CD14-positive monocyte (primary cell): ENCODE measurements around the gene ID1. TPM values are rescaled to one million over a fixed set of nuclear protein-coding genes. Genes with fewer than 3 reads are reported as not detected.

ENCODE experiments used
- DNase-seq, 3 donors: peaks; one replicate each; pipeline ENCODE4 v3.0.0-alpha.2; 2011 to 2022
- H2AFZ ChIP-seq: 2 replicates; pipeline ENCODE4 v1.6.0; 2012; ENCODE audit warnings: mild to moderate bottlenecking, low read depth, low read length, inconsistent platforms; ENCODE audit not compliant: insufficient read depth, poor library complexity, severe bottlenecking
- H3K27ac ChIP-seq, 2 donors: 1 replicate in 1 of 2; 2 replicates in 1 of 2; pipeline ENCODE4 v1.5.1; 2012 to 2013; ENCODE audit warnings: low read length in 2 of 2, control low read depth in 1 of 2, inconsistent platforms in 1 of 2, low read depth in 1 of 2, mild to moderate bottlenecking in 1 of 2
- H3K27me3 ChIP-seq, 2 donors: one replicate each; pipeline versions ENCODE4 v1.6.0 to v1.6.1; 2011 to 2013; ENCODE audit warnings: low read length in 2 of 2; ENCODE audit not compliant: control insufficient read depth in 2 of 2, insufficient read depth in 2 of 2
- H3K36me3 ChIP-seq, 2 donors: replicated peaks in 1 of 2; 1 replicate in 1 of 2; 2 replicates in 1 of 2; pipeline versions ENCODE4 v1.5.1 to v1.6.1; 2012 to 2013; ENCODE audit warnings: low read length in 2 of 2, control low read depth in 1 of 2, inconsistent platforms in 1 of 2, mild to moderate bottlenecking in 1 of 2; ENCODE audit not compliant: insufficient read depth in 2 of 2, control insufficient read depth in 1 of 2
- H3K4me1 ChIP-seq, 2 donors: 1 replicate in 1 of 2; 2 replicates in 1 of 2; pipeline versions ENCODE4 v1.5.1 to v1.6.1; 2012 to 2013; ENCODE audit warnings: low read length in 2 of 2, control low read depth in 1 of 2, inconsistent platforms in 1 of 2, mild to moderate bottlenecking in 1 of 2, moderate library complexity in 1 of 2; ENCODE audit not compliant: insufficient read depth in 2 of 2, control insufficient read depth in 1 of 2
- H3K4me2 ChIP-seq: replicated peaks from 2 replicates; pipeline ENCODE3; 2012; ENCODE audit warnings: low read length, moderate library complexity, mild to moderate bottlenecking; ENCODE audit not compliant: poor library complexity, severe bottlenecking; ENCODE audit errors: extremely low read depth
- H3K4me3 ChIP-seq, 3 experiments: fragments of 200-600 bp in 1 of 3; sonication (generic) in 1 of 3; replicated peaks in 1 of 3; 1 replicate in 2 of 3; 2 replicates in 1 of 3; pipeline ENCODE4 v1.5.1; 2011 to 2013; ENCODE audit warnings: low read length in 3 of 3, mild to moderate bottlenecking in 3 of 3, control low read depth in 2 of 3, low read depth in 2 of 3, inconsistent platforms in 1 of 3, moderate library complexity in 1 of 3
- H3K79me2 ChIP-seq: 2 replicates; pipeline ENCODE4 v1.6.0; 2012; ENCODE audit warnings: mild to moderate bottlenecking, control low read depth, inconsistent platforms, low read length, moderate library complexity; ENCODE audit not compliant: insufficient read depth
- H3K9ac ChIP-seq: 2 replicates; pipeline ENCODE4 v1.6.0; 2017; ENCODE audit warnings: low read length, mild to moderate bottlenecking; ENCODE audit not compliant: insufficient read depth, poor library complexity, severe bottlenecking
- H3K9me3 ChIP-seq, 2 donors: replicated peaks in 1 of 2; 1 replicate in 1 of 2; 2 replicates in 1 of 2; pipeline versions ENCODE4 v1.5.1 to v1.6.1; 2012 to 2013; ENCODE audit warnings: low read length in 2 of 2, control low read depth in 1 of 2; ENCODE audit not compliant: control insufficient read depth in 1 of 2, insufficient read depth in 1 of 2
- H4K20me1 ChIP-seq: 2 replicates; pipeline ENCODE4 v1.6.0; 2012; ENCODE audit warnings: mild to moderate bottlenecking, low read length, control low read depth, moderate library complexity; ENCODE audit not compliant: insufficient read depth
- H3K27ac Mint-ChIP-seq, 7 donors: one replicate each; pipeline ENCODE4 v1.8.0; 2020; ENCODE audit warnings: mild to moderate bottlenecking in 7 of 7, mixed read lengths in 7 of 7, moderate library complexity in 6 of 7, inconsistent platforms in 2 of 7
- H3K27me3 Mint-ChIP-seq, 3 donors: one replicate each; pipeline ENCODE4 v1.8.0; 2021 to 2022; ENCODE audit warnings: low read depth in 3 of 3, mild to moderate bottlenecking in 3 of 3, mixed read lengths in 3 of 3, moderate library complexity in 3 of 3, inconsistent platforms in 1 of 3
- H3K36me3 Mint-ChIP-seq, 2 donors: one replicate each; pipeline ENCODE4 v1.8.0; 2020; ENCODE audit warnings: mixed read lengths in 2 of 2, inconsistent platforms in 1 of 2, mild to moderate bottlenecking in 1 of 2
- H3K4me1 Mint-ChIP-seq: one replicate; pipeline ENCODE4 v1.8.0; 2020; ENCODE audit warnings: mild to moderate bottlenecking, mixed read lengths
- H3K4me3 Mint-ChIP-seq, 2 donors: one replicate each; pipeline ENCODE4 v1.8.0; 2020; ENCODE audit warnings: mild to moderate bottlenecking in 2 of 2, mixed read lengths in 2 of 2, moderate library complexity in 1 of 2
- H3K9me3 Mint-ChIP-seq, 7 donors: one replicate each; pipeline ENCODE4 v1.8.0; 2020 to 2022; ENCODE audit warnings: mixed read lengths in 7 of 7, mild to moderate bottlenecking in 6 of 7, moderate library complexity in 6 of 7, inconsistent platforms in 2 of 7
- CTCF ChIP-seq: fragments of 200-600 bp; IDR thresholded peaks from one replicate; pipeline ENCODE4 v1.8.0; 2022; ENCODE audit warnings: antibody characterized with exemption, mild to moderate bottlenecking
- WGBS: methylation state at CpG from one replicate; pipeline ENCODE4 v1.1.5; 2013; ENCODE audit warnings: missing lambda C conversion rate; ENCODE audit not compliant: insufficient coverage; 5-methylcytosine and 5-hydroxymethylcytosine counted together
- intact Hi-C, 2 donors: fragments of 100-400 bp; cut with micrococcal nuclease; formaldehyde crosslinking; loops; one replicate each; pipeline versions ENCODE4 v1.15.0 to v1.15.1; 2023
- polyA plus RNA-seq, 3 donors: library from polyadenylated mRNA; depleted of rRNA in 1 of 3; unstranded in 2 of 3; stranded (reverse) in 1 of 3; fragments of 300-500 nt in 2 of 3; fragments of >200 nt in 1 of 3; fragmentation: Illumina TruSeq in 2 of 3; gene quantifications; 1 replicate in 2 of 3; 2 replicates in 1 of 3; pipeline ENCODE4 v1.2.3, GENCODE V29; 2012 to 2021

Gene ID1
- polyA plus RNA-seq, 3 donors = 3.9 to 129 (median 12.5) TPM

- peaks cover 29 to 42% of the 10 kb centered on the region in 2 donors for H3K4me1 ChIP-seq
- no peaks in the 10 kb centered on the region for H3K9me3 ChIP-seq
- H3K79me2 ChIP-seq = no peaks in the 10 kb centered on the region
- H3K27me3 Mint-ChIP-seq = peaks cover 26 to 44% (median 32%) of the 10 kb centered on the region in 3 donors
- no peak overlapping the region for H3K4me2 ChIP-seq
- DNase-seq = no peak
- no CpG with 5 or more reads among the region's 4 CpGs for WGBS
- peak overlapping the region in 3 of 7 donors; percentile 83 to 95 (median 90) for H3K27ac Mint-ChIP-seq
- H3K27ac ChIP-seq = no peak overlapping the region
- H3K27me3 ChIP-seq = peaks cover 8 to 24% of the 10 kb centered on the region in 2 donors
- H4K20me1 ChIP-seq = no peaks in the 10 kb centered on the region
- H3K4me3 Mint-ChIP-seq = peak overlapping the region in 1 of 2 donors; percentile 50
- TF ChIP-seq CTCF = no peak
- H3K36me3 Mint-ChIP-seq = peaks cover 4% of the 10 kb centered on the region in 2 donors
- no peak overlapping the region for H3K4me3 ChIP-seq
- H3K4me1 Mint-ChIP-seq = peaks cover 36% of the 10 kb centered on the region
- intact Hi-C loops = loop anchor here in 1 of 2 donors (10.0 kb wide), 1 partner anchor 512 kb away; no protein-coding TSS in a partner anchor
- H3K36me3 ChIP-seq = no peaks in the 10 kb centered on the region
- H2AFZ ChIP-seq = no peak overlapping the region
- H3K9me3 Mint-ChIP-seq = peaks cover 0 to 11% (median 2%) of the 10 kb centered on the region in 7 donors
- H3K9ac ChIP-seq = no peak overlapping the region
Measured at GRCh38 chr20:31602431-31602778, 2.7 kb upstream of the ID1 start.

- H4K20me1 ChIP-seq = no peaks in the 10 kb centered on the region
- TF ChIP-seq CTCF = no peak
- H3K4me1 ChIP-seq = peaks cover 29 to 43% of the 10 kb centered on the region in 2 donors
- WGBS = no CpG with 5 or more reads among the region's 17 CpGs
- H3K79me2 ChIP-seq = no peaks in the 10 kb centered on the region
- no peak overlapping the region for H3K4me2 ChIP-seq
- H3K9me3 ChIP-seq = no peaks in the 10 kb centered on the region
- peak overlapping the region in 1 of 2 donors; percentile 50 for H3K4me3 Mint-ChIP-seq
- intact Hi-C loops = loop anchor here in 1 of 2 donors (10.0 kb wide), 1 partner anchor 512 kb away; no protein-coding TSS in a partner anchor
- no peak overlapping the region for H3K27ac ChIP-seq
- H3K4me3 ChIP-seq = no peak overlapping the region
- H3K36me3 ChIP-seq = no peaks in the 10 kb centered on the region
- peaks cover 0 to 11% (median 2%) of the 10 kb centered on the region in 7 donors for H3K9me3 Mint-ChIP-seq
- no peak overlapping the region for H3K9ac ChIP-seq
- H3K27me3 ChIP-seq = peaks cover 8 to 29% of the 10 kb centered on the region in 2 donors
- H3K27ac Mint-ChIP-seq = peak overlapping the region in 5 of 7 donors; percentile 50 to 95 (median 89)
- peaks cover 37% of the 10 kb centered on the region for H3K4me1 Mint-ChIP-seq
- H2AFZ ChIP-seq = no peak overlapping the region
- H3K27me3 Mint-ChIP-seq = peaks cover 26 to 46% (median 33%) of the 10 kb centered on the region in 3 donors
- H3K36me3 Mint-ChIP-seq = peaks cover 4% of the 10 kb centered on the region in 2 donors
- DNase-seq = peak; percentile 41 to 75 (median 73)
Measured at GRCh38 chr20:31602779-31603441, 2.2 kb upstream of the ID1 start.
